GM08714 (cell line): ENCODE results near the gene PHAF1.

Experiments used
- H3K4me3 ChIP-seq: fragments of 200-500 bp; sonication (Bioruptor generic); 2 replicates; pipeline ENCODE4 v1.5.1; 2014; ENCODE audit warnings: mild to moderate bottlenecking, low read length, inconsistent platforms
- ZNF274 ChIP-seq: IDR thresholded peaks from 2 replicates; pipeline ENCODE4 v1.6.1; 2012; ENCODE audit warnings: mild to moderate bottlenecking, low read depth, low read length

The PHAF1 gene

DNA sequence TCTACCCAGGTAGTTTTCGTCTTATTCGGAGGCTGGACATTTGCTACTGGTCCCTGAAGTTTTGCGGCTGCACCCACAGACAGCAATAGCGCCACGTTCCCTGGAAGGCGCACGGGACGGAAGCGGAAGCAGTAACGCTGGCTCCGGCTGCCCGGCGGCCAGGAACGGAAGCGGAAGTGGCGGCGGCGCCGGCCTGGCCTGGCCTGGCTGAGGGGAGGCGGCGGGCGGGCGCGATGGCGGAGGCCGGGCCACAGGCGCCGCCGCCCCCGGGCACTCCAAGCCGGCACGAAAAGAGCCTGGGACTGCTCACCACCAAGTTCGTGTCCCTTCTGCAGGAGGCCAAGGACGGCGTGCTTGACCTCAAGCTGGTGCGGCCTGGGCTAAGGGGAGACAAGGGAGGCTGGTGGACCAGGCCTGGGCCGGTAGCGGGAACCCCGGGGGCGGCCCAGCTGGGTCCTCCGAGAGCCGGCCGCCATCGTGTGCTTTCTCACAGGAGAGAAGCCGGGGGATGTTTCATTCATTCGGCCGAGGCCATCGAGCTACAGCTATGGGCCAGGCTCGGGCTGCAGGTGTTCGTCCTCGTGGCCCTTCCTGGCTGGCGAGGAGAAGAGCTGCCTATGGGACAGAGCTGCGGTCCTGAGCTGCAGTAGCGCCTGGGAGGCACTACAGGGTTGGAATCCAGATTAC lies 82.4 kb downstream of the PHAF1 start, which contains the start of gene E2F4:
TSS of gene E2F4 (plus strand) at position 161 of the 687 bp plus-strand sequence. CDS start at position 234, 73 bp downstream.
- H3K4me3 ChIP-seq: peak within 1 kb of the TSS; percentile 93
- TF ChIP-seq ZNF274: no peak

- H3K4me3 ChIP-seq: peak overlapping the region; percentile 93
- no peak for TF ChIP-seq ZNF274
Observed at GRCh38 chr16:67192781-67193361, 83.1 kb downstream of the PHAF1 start.

GRCh38 chr16:67193536-67193935 lies 83.8 kb downstream of the PHAF1 start:
- H3K4me3 ChIP-seq: peak overlapping the region; percentile 93; the same call in 1 of the 2 replicates
- no peak for TF ChIP-seq ZNF274

- no peak overlapping the region for H3K4me3 ChIP-seq
- no peak for TF ChIP-seq ZNF274
Observed at GRCh38 chr16:67194260-67194659, 84.5 kb downstream of the PHAF1 start.

DNA sequence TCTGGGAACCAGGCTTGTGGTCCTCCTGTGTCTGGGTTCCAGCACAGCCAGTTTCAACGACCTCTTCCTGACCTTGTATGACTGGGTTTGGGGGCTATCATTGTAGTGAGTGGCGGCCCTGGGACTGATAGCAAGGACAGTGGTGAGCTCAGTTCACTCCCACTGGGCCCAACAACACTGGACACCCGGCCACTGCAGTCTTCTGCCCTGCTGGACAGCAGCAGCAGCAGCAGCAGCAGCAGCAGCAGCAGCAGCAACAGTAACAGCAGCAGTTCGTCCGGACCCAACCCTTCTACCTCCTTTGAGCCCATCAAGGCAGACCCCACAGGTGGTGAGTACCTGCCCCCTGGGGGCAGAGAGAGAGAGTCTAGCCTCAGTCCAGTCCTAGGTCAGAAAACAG lies 85.9 kb downstream of the PHAF1 start:
- TF ChIP-seq ZNF274: no peak
- H3K4me3 ChIP-seq: no peak overlapping the region

- TF ChIP-seq ZNF274: no peak
Observed at GRCh38 chr16:67196881-67197280, 87.1 kb downstream of the PHAF1 start.

GRCh38 chr16:67197704-67198103 lies 88.0 kb downstream of the PHAF1 start:
- TF ChIP-seq ZNF274: no peak
- no peak overlapping the region for H3K4me3 ChIP-seq

More at GRCh38 chr16:67196881-67197280, 87.1 kb downstream of the PHAF1 start:
- H3K4me3 ChIP-seq: no peak overlapping the region
